Stimulated activated CD8-positive, alpha-beta memory T cell treated with anti-CD3 and anti-CD28 coated beads, Interleukin-4, amount 100 ng/mL, for 4 hours (primary cell): ENCODE results near the gene LGI2.
"Not testable (repeated sequence)": the region's sequence is repeated elsewhere in the genome, so short reads cannot be mapped to it uniquely, and the experiment has no call there.

Experiments used
- DNase-seq, 2 donors: peaks; one replicate each; pipeline ENCODE4 v3.0.0-alpha.2; 2020; ENCODE audit warnings: low read depth in 2 of 2, low spot score in 1 of 2

The LGI2 gene

GRCh38 chr4:25030277-25031076 is at the start of gene LGI2:
TSS of gene LGI2 (minus strand) at chr4:25030946. CDS start at chr4:25030693, 253 bp downstream.
- DNase-seq = no peak

- no peak for DNase-seq
Measured at GRCh38 chr4:25078523-25078922, 47.8 kb upstream of the LGI2 start.

- DNase-seq = no peak
Measured at GRCh38 chr4:25076625-25077398, 46.1 kb upstream of the LGI2 start.

GRCh38 chr4:25075851-25076250 is 45.1 kb upstream of the LGI2 start:
- DNase-seq = no peak

- DNase-seq = no peak
Measured at GRCh38 chr4:25075129-25075528, 44.4 kb upstream of the LGI2 start.

- DNase-seq = no peak
Measured at GRCh38 chr4:25070545-25070944, 39.8 kb upstream of the LGI2 start.

GRCh38 chr4:25069014-25069413 is 38.3 kb upstream of the LGI2 start:
- no peak for DNase-seq

GRCh38 chr4:25068386-25068785 is 37.6 kb upstream of the LGI2 start:
- no peak for DNase-seq

GRCh38 chr4:25065932-25066590 is 35.3 kb upstream of the LGI2 start:
- no peak for DNase-seq

GRCh38 chr4:25065431-25065858 is 34.7 kb upstream of the LGI2 start:
- DNase-seq = no peak

GRCh38 chr4:25064447-25064846 is 33.7 kb upstream of the LGI2 start:
- DNase-seq = not testable (repeated sequence)

- DNase-seq = no peak
Measured at GRCh38 chr4:25063116-25063515, 32.4 kb upstream of the LGI2 start.

- no peak for DNase-seq
Measured at GRCh38 chr4:25062098-25062497, 31.4 kb upstream of the LGI2 start.

- DNase-seq = no peak
Measured at GRCh38 chr4:25061602-25062001, 30.9 kb upstream of the LGI2 start.

- DNase-seq = no peak
Measured at GRCh38 chr4:25060963-25061340, 30.2 kb upstream of the LGI2 start.

- no peak for DNase-seq
Measured at GRCh38 chr4:25060241-25060962, 29.7 kb upstream of the LGI2 start.

- no peak for DNase-seq
Measured at GRCh38 chr4:25059791-25060190, 29.0 kb upstream of the LGI2 start.

- no peak for DNase-seq
Measured at GRCh38 chr4:25058796-25059195, 28.1 kb upstream of the LGI2 start.

GRCh38 chr4:25057299-25057698 is 26.6 kb upstream of the LGI2 start:
- no peak for DNase-seq

- not testable (repeated sequence) for DNase-seq
Measured at GRCh38 chr4:25052037-25052436, 21.3 kb upstream of the LGI2 start.

GRCh38 chr4:25051534-25051933 is 20.8 kb upstream of the LGI2 start:
- DNase-seq = no peak
